ENCODE results near the gene ATP10B.

ATP10B gene

DNA sequence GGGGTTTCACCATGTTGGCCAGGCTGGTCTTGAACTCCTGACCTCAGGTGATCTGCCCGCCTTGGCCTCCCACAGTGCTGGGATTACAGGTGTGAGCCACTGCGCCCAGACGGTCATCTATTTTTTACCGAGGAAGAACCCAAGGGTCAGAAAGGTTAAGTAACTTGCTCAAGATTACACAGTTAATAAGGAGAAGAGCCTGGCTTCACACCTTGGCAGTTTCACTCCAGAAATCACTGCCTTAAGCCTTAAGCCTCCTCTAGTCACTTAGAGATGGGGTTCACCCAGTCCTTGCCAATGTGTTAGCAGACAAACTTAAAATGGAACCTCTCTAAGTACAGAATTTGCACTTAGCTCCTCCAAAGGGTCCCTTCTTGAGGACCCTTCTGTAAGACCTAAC lies 314.1 kb downstream of the ATP10B start:
- no peaks in the 10 kb centered on the region for H3K4me1 Mint-ChIP-seq (ENCODE audit: low read depth)
- H3K27me3 Mint-ChIP-seq (ENCODE audit: low read depth) = no peaks in the 10 kb centered on the region
- H3K36me3 Mint-ChIP-seq (ENCODE audit: low read depth) = no peaks in the 10 kb centered on the region
- no peak overlapping the region for H3K4me3 Mint-ChIP-seq
- H3K27ac Mint-ChIP-seq = no peak overlapping the region
- H3K9me3 Mint-ChIP-seq = no peaks in the 10 kb centered on the region

DNA sequence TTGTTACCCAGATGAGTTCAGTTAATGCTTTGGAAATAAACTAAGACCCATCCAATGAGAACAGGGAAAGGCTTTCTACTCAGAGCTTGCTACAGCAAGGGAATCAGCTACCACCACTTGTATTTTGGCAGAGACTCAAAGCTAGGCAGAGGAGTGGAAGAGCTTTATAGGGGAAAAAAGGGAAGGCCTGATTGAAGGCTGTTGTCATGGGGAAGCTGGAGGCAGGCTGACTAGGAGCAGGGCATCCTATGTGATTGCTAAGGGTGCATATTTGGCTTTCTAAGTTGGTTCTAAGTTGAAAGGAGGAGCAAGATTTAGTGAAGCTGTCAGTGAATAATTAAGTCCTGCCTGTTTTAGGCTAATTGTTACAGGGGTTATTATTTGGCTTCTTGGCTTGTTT lies 314.9 kb downstream of the ATP10B start:
- Mint-ChIP-seq H3K9me3 (no peaks in the 10 kb centered on the region), H3K4me3 (no peak overlapping the region), H3K27ac (no peak overlapping the region), H3K27me3 (ENCODE audit: low read depth) (no peaks in the 10 kb centered on the region), H3K4me1 (ENCODE audit: low read depth) (no peaks in the 10 kb centered on the region), H3K36me3 (ENCODE audit: low read depth) (no peaks in the 10 kb centered on the region)

- H3K36me3 Mint-ChIP-seq (ENCODE audit: low read depth) = no peaks in the 10 kb centered on the region
- H3K4me1 Mint-ChIP-seq (ENCODE audit: low read depth) = no peaks in the 10 kb centered on the region
- H3K27me3 Mint-ChIP-seq (ENCODE audit: low read depth) = no peaks in the 10 kb centered on the region
- H3K9me3 Mint-ChIP-seq = no peaks in the 10 kb centered on the region
- no peak overlapping the region for H3K4me3 Mint-ChIP-seq
- H3K27ac Mint-ChIP-seq = no peak overlapping the region
These were observed 317.1 kb downstream of the ATP10B start for GRCh38 chr5:160534914-160535313.

- Mint-ChIP-seq H3K27ac (no peak overlapping the region), H3K9me3 (no peaks in the 10 kb centered on the region), H3K27me3 (ENCODE audit: low read depth) (no peaks in the 10 kb centered on the region), H3K4me1 (ENCODE audit: low read depth) (no peaks in the 10 kb centered on the region), H3K36me3 (ENCODE audit: low read depth) (no peaks in the 10 kb centered on the region), H3K4me3 (no peak overlapping the region)
These were observed 317.9 kb downstream of the ATP10B start for GRCh38 chr5:160534125-160534524.

GRCh38 chr5:160525471-160526261 lies 326.3 kb downstream of the ATP10B start:
- Mint-ChIP-seq H3K27ac (no peak overlapping the region), H3K36me3 (ENCODE audit: low read depth) (peaks cover 2% of the 10 kb centered on the region), H3K4me1 (ENCODE audit: low read depth) (peaks cover 7% of the 10 kb centered on the region), H3K27me3 (ENCODE audit: low read depth) (peaks cover 5% of the 10 kb centered on the region), H3K9me3 (no peaks in the 10 kb centered on the region), H3K4me3 (no peak overlapping the region)

- no peak overlapping the region for H3K27ac Mint-ChIP-seq
- H3K27me3 Mint-ChIP-seq (ENCODE audit: low read depth) = peaks cover 5% of the 10 kb centered on the region
- H3K4me1 Mint-ChIP-seq (ENCODE audit: low read depth) = peaks cover 7% of the 10 kb centered on the region
- H3K4me3 Mint-ChIP-seq = no peak overlapping the region
- H3K9me3 Mint-ChIP-seq = no peaks in the 10 kb centered on the region
- peaks cover 2% of the 10 kb centered on the region for H3K36me3 Mint-ChIP-seq (ENCODE audit: low read depth)
These were observed 327.2 kb downstream of the ATP10B start for GRCh38 chr5:160524827-160525226.

DNA sequence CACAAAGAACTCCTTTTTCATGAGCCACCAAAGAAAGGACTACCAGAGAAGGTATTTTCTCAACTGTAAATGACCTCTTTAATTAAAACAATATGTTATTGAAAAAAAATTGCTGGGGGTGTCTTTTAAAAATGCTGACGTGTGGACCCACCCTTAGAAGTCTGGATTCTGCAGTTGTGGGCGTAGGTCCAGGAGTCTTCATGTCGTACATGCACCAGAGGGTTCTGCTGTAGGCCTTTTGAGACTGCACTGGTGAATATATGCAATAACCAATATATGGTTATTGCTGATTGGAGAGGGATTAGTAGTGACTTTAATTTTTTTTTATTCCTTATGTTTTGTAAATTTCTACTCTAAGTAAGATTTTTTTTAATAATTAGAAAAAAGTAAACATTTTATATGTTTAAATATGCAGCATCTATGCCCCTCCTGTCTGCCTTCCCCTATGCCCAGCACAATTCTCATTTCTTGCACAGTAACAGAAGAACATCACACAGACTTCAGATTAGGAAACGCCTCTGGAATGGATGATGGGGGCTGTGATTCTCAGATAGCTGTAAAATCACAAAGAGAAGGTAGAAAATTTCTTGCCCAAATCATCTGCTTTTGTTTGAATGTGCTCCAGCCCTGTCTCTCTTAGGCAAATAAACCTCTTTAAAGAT lies 328.4 kb downstream of the ATP10B start:
- no peaks in the 10 kb centered on the region for H3K9me3 Mint-ChIP-seq

GRCh38 chr5:160521392-160521663 lies 330.7 kb downstream of the ATP10B start:
- Mint-ChIP-seq H3K9me3 (no peaks in the 10 kb centered on the region), H3K4me1 (ENCODE audit: low read depth) (peaks cover 7% of the 10 kb centered on the region), H3K36me3 (ENCODE audit: low read depth) (peaks cover 4% of the 10 kb centered on the region), H3K27ac (no peak overlapping the region), H3K27me3 (ENCODE audit: low read depth) (no peaks in the 10 kb centered on the region), H3K4me3 (no peak overlapping the region)

More for the DNA sequence above, 328.4 kb downstream of the ATP10B start:
- peaks cover 7% of the 10 kb centered on the region for H3K4me1 Mint-ChIP-seq (ENCODE audit: low read depth)
- H3K36me3 Mint-ChIP-seq (ENCODE audit: low read depth) = peaks cover 4% of the 10 kb centered on the region
- peaks cover 5% of the 10 kb centered on the region for H3K27me3 Mint-ChIP-seq (ENCODE audit: low read depth)
- no peak overlapping the region for H3K27ac Mint-ChIP-seq
- H3K4me3 Mint-ChIP-seq = no peak overlapping the region

DNA sequence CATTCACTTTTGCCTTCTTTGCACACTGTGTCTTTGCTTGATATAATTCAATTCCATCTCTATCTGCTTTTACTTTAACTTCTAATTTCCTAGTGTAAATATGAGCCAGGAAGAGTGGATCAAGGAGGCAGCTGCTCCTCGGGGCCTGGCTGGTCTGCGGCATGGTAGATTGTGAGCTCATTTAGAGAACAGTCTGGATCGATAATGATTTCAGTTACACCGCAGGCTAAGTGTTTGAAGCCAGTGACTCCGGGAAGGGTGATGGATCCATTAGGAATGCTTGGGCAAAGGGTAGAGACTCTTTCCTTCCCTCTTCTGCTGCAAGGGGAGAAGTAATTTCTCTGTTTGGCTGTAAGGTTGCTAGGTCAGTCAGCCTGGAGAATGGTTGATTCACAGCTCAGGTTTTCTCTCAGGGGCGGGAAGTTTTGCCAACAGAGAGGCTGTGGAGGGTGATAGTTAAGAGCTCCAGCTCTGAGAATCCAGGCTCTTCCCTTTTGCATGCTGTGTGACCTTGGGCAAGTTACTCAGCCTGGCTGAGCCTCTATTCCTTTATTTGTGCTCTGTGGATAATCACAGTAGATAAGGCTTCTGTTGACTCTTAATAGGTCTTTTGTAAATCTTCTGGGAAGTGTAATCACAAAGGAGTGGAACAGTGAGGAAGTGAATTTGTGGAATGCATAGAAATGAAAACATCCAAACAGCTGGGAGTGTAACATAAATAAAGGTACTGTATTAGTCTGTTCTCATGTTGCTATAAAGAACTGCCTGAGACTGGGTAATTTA lies 331.2 kb downstream of the ATP10B start:
- H3K36me3 Mint-ChIP-seq (ENCODE audit: low read depth) = peaks cover 4% of the 10 kb centered on the region
- H3K4me3 Mint-ChIP-seq = no peak overlapping the region
- H3K4me1 Mint-ChIP-seq (ENCODE audit: low read depth) = peaks cover 6% of the 10 kb centered on the region
- no peaks in the 10 kb centered on the region for H3K27me3 Mint-ChIP-seq (ENCODE audit: low read depth)
- H3K27ac Mint-ChIP-seq = no peak overlapping the region
- no peaks in the 10 kb centered on the region for H3K9me3 Mint-ChIP-seq

GRCh38 chr5:160516696-160517530 lies 335.1 kb downstream of the ATP10B start:
- H3K36me3 Mint-ChIP-seq (ENCODE audit: low read depth) = peaks cover 3% of the 10 kb centered on the region
- H3K27ac Mint-ChIP-seq = no peak overlapping the region
- no peaks in the 10 kb centered on the region for H3K4me1 Mint-ChIP-seq (ENCODE audit: low read depth)
- H3K9me3 Mint-ChIP-seq = no peaks in the 10 kb centered on the region
- no peaks in the 10 kb centered on the region for H3K27me3 Mint-ChIP-seq (ENCODE audit: low read depth)
- no peak overlapping the region for H3K4me3 Mint-ChIP-seq

GRCh38 chr5:160514866-160515265 lies 337.1 kb downstream of the ATP10B start:
- Mint-ChIP-seq H3K4me3 (no peak overlapping the region), H3K4me1 (ENCODE audit: low read depth) (no peaks in the 10 kb centered on the region), H3K27me3 (ENCODE audit: low read depth) (no peaks in the 10 kb centered on the region), H3K9me3 (no peaks in the 10 kb centered on the region), H3K27ac (no peak overlapping the region), H3K36me3 (ENCODE audit: low read depth) (peaks cover 3% of the 10 kb centered on the region)

- H3K36me3 Mint-ChIP-seq (ENCODE audit: low read depth) = peaks cover 2% of the 10 kb centered on the region
- H3K27ac Mint-ChIP-seq = no peak overlapping the region
- no peak overlapping the region for H3K4me3 Mint-ChIP-seq
- H3K9me3 Mint-ChIP-seq = no peaks in the 10 kb centered on the region
- H3K4me1 Mint-ChIP-seq (ENCODE audit: low read depth) = peaks cover 3% of the 10 kb centered on the region
- no peaks in the 10 kb centered on the region for H3K27me3 Mint-ChIP-seq (ENCODE audit: low read depth)
These were observed 337.8 kb downstream of the ATP10B start for GRCh38 chr5:160514191-160514590.

- no peak overlapping the region for H3K27ac Mint-ChIP-seq
- H3K4me3 Mint-ChIP-seq = no peak overlapping the region
- H3K27me3 Mint-ChIP-seq (ENCODE audit: low read depth) = no peaks in the 10 kb centered on the region
- H3K36me3 Mint-ChIP-seq (ENCODE audit: low read depth) = peaks cover 2% of the 10 kb centered on the region
- H3K9me3 Mint-ChIP-seq = no peaks in the 10 kb centered on the region
- peaks cover 8% of the 10 kb centered on the region for H3K4me1 Mint-ChIP-seq (ENCODE audit: low read depth)
These were observed 338.5 kb downstream of the ATP10B start for GRCh38 chr5:160513485-160513884.

Data from T-helper 1 cell treated with Interleukin-12 subunit alpha and Interleukin-12 subunit beta and Interleukin-4 antibody, amounts not matched to agents 30 μg/mL and 1 μg/mL, for 36 hours (primary cell).